Measurements from ENCODE around the gene SETD5. TPM values are rescaled to one million over a fixed set of nuclear protein-coding genes. Genes with fewer than 3 reads are reported as not detected.

Gene SETD5, protein sequence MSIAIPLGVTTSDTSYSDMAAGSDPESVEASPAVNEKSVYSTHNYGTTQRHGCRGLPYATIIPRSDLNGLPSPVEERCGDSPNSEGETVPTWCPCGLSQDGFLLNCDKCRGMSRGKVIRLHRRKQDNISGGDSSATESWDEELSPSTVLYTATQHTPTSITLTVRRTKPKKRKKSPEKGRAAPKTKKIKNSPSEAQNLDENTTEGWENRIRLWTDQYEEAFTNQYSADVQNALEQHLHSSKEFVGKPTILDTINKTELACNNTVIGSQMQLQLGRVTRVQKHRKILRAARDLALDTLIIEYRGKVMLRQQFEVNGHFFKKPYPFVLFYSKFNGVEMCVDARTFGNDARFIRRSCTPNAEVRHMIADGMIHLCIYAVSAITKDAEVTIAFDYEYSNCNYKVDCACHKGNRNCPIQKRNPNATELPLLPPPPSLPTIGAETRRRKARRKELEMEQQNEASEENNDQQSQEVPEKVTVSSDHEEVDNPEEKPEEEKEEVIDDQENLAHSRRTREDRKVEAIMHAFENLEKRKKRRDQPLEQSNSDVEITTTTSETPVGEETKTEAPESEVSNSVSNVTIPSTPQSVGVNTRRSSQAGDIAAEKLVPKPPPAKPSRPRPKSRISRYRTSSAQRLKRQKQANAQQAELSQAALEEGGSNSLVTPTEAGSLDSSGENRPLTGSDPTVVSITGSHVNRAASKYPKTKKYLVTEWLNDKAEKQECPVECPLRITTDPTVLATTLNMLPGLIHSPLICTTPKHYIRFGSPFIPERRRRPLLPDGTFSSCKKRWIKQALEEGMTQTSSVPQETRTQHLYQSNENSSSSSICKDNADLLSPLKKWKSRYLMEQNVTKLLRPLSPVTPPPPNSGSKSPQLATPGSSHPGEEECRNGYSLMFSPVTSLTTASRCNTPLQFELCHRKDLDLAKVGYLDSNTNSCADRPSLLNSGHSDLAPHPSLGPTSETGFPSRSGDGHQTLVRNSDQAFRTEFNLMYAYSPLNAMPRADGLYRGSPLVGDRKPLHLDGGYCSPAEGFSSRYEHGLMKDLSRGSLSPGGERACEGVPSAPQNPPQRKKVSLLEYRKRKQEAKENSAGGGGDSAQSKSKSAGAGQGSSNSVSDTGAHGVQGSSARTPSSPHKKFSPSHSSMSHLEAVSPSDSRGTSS (N-terminal part only)
- 112 and 152 TPM in 2 replicates for total RNA-seq

GRCh38 chr3:9397332-9397905 lies at the start of gene SETD5:
SETD5 (plus strand) TSS chr3:9397615; CDS start chr3:9428939, 31,324 bp downstream.

DNA sequence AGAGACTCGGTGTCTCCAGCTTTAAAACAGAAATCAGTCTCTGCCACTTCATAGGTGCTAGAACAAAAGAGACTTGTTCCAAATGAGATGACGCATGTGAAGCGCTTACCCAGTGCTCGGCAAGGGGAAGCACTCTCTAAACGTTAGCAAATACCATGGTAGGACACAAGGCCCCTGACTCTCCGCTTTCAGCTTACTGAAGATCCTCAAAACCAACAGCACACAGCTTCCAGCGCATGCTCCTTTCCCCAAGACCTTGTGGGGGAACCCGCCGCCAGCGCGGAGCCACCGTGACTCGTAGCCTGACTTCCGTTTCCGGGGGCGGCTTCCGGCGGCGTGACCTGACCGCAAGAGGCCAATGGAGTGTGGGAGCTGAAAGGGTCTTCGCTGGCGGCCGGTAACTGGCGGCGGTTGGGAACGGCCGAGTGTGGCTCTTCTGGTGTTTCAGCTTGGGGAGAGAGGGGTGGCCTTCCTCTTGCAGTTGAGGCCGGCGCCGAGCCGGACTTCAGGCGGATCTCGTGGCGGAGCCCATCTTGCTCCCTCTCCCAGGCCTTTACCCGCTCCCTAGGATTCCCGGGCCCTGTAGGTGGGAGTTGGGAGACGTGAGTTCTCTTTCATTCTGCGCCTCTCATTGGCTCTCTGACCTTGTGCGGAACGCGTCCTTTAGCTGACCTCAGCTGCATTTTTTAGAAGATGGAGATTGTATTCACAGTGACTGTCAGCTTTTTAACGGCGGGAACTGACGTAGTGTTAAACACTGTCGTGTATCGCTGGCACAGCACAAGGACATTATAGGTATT lies 34.5 kb upstream of the SETD5 start, which contains the start of gene THUMPD3:
Gene THUMPD3 (plus strand): TSS at position 324 of the 800 bp plus-strand sequence. CDS start 2,015 bp downstream, outside the sequence.

Other genes starting within 250 kb of the SETD5 start
- 0.43 and 6.1 TPM in 2 replicates for gene SRGAP3, start 148.0 kb upstream of the SETD5 start, total RNA-seq
- 40.0 and 42.5 TPM in 2 replicates for gene THUMPD3, start 34.6 kb upstream of the SETD5 start, total RNA-seq
- not detected in 2 replicates for gene LHFPL4, start 156.2 kb downstream of the SETD5 start, total RNA-seq

All from placental pericyte (primary cell).